ENCODE measurements around the gene TOMM6.

GRCh38 chr6:41832263-41832662 is 44.8 kb downstream of the TOMM6 start:
- TF ChIP-seq CTCF (IDR thresholded peaks at IDR 0.05) (no peak), POLR2A (IDR thresholded peaks at IDR 0.05) (no peak), POLR2AphosphoS5 (IDR thresholded peaks at IDR 0.05) (no peak)

Data from prostate gland (tissue), 2 donors.